GM18867 (cell line): ENCODE data around the gene TCFL5.

ENCODE experiments used
- ATAC-seq: cut with Tn5 transposase; IDR thresholded peaks from one replicate; pipeline ENCODE4 v1.9.1; 2021; ENCODE audit warnings: mild to moderate bottlenecking, moderate library complexity; ENCODE audit not compliant: unreplicated experiment

Gene TCFL5

DNA sequence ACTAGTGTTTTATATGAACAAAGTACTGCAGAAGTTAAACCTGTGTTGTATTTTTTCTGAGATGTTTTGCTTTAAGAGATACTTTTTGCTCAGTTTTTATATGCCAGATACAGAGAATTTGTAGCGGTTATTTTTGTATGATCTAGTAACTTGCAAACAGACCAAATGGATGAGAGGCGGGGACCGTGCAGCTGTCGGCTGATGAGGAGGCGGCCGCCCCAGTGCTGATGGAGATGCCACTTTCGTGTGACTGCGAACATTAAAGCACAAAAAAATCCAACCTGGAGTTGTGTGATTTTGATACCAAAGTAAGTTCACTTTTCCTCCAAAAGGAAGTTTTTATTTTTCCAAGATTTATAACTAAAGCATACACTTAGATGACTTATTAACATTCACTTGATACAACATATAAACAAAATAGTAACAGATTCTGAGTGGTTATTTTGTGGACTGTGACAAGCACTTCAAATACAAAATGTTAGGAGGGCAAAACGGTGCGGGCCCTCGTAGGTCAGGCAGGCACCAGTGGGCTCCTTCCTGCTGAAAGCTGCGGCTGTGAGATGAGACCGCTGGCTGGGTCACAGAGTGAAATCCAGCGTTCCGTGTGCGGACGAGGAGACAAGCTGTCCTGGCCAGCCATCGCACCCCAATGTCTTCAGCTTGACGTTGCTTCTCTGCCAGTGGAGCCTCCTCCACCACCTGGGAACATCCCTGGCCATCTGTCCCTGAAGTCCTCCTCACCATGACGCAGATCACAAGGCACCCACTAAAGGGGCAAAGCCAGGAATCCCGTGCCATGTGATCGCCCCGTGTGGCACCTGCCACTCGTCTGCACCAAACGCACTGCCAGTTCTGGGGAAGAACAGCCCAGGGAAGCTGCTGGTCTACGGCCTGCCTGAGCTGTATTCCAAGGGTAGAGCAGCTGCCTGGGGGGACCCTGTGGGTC lies 61.0 kb downstream of the TCFL5 start:
- ATAC-seq, result no peak

DNA sequence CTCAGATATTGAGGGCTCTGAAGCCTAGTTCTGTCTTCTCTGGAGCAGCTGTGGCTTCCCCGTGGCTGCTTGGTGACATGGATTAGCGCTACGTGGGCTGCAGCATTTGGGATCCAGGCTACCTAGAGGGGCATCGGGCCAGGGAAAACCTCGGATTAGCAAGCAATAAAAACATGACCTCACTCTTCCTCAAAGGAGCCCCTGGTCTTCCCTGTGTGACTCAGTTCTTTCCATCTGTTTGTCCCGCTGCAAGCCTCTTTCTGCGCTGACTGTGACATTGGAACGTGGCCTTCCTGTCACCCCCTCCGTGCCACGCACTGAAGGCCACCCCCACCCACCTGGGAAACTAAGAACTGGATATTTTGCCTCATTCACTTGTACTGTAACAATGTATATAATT lies 61.7 kb downstream of the TCFL5 start:
- ATAC-seq, result no peak

DNA sequence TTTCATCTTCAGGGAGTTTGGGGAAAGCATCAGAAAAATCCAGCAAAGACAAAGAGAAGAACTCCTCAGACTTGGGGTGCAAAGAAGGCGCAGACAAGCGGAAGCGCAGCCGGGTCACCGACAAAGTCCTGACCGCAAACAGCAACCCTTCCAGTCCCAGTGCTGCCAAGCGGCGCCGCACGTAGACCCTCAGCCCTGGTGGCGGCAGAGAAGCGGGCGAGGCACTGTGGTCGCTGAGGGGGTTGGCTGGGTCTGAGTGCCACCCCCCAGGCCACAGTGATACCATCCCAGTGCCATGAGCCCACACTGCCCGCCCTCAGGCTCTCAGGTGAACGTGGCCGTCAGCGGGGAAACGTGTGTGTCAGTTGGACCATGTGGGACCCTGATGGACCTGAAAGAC lies 62.2 kb downstream of the TCFL5 start:
- ATAC-seq, result no peak

DNA sequence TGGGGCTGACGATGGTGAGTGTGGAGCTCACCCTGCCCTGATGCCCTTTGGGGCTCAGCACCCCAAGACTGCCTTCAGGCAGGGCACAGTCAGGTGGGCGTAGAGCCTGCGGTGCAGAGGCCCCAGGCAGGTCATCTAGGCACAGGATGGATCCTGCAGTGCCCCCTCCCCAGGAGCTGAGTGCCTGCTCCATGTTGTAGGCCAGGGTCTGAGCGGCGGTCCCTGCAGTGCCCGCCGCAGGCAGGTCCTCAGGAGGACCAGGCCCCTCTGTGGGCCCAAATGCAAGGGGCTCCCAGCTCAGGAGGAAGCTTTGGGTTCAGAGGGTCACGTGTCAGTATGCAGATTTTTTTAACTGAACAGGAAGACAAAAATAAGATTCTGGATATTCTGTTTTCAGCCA lies 62.6 kb downstream of the TCFL5 start:
- ATAC-seq, result no peak

DNA sequence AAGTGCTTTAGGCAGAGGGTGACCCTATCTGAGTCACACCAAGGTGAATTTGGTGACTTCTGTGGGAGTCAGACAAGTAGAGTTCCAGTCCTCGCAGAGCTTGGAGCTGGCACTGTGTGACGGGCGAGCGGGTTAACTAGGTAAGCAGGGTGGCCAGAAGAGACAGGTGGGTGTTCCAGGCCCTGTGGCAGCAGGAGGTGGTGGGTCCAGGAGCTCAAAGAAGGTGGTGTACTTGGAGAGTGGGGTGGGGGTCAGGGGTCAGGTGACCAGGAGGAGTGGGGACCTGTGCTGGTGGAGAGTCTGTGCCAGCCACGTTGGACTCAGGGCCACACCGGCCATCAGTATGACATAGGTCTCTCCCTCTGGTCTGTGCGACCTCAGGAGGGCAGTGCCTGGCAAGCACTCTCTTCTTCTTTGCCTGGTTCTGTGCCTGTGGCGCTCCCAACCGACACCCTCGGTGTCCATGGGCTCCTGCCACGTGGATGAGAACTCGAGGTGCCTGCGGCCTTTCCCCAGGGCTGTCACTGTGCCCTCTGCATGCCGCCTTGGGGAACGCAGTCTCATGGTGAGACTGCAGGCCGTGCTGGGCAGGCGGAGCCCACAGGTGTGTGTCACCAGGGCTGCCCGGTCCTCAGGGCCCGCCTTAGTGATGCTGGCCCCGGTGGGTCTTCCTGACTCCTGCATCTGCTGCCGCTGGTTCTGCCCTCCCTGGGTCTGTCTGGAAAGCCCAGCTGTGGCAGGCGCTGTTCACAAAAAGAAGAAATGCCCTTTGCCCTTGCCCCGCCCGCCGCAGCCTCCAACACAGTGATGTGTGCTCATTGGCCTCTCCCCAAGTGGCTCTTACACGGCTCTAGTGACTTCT lies 63.7 kb downstream of the TCFL5 start:
- ATAC-seq, result no peak

DNA sequence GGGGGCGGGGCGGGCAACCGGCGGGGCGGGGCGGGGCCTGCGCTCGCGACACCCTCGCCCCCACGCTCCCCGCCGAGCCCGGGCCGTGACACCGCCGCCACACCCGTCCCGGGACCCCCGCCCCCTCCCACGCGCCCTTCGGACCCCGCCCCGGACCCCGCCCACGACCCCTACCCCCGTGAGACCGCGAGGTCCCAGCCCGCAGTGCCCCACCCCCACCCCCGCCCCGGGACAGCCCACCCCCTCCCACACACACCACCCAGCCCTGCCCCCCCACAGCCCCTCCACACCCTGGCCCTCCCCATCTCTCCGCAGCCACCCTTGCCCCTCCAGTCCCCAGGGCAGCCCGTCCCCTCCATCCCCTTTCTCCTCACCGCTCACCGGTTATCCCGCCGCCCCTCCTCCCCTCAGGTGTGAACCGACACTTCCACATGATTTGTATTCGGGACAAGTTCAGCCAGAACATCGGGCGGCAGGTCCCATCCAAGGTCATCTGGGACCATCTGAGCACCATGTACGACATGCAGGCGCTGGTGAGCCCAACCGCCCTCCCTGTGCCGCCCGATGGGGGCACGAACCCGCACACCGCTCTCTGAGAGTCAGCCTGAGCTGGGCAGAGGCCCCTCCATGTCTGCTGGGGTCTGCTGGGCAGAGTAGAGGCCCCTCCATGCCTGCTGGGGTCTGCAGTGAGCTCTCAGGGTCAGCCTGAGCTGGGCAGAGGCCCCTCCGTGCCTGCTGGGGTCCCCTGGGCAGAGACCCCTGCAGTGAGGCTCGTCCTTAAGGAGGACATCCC lies 64.7 kb downstream of the TCFL5 start:
- ATAC-seq, result no peak

DNA sequence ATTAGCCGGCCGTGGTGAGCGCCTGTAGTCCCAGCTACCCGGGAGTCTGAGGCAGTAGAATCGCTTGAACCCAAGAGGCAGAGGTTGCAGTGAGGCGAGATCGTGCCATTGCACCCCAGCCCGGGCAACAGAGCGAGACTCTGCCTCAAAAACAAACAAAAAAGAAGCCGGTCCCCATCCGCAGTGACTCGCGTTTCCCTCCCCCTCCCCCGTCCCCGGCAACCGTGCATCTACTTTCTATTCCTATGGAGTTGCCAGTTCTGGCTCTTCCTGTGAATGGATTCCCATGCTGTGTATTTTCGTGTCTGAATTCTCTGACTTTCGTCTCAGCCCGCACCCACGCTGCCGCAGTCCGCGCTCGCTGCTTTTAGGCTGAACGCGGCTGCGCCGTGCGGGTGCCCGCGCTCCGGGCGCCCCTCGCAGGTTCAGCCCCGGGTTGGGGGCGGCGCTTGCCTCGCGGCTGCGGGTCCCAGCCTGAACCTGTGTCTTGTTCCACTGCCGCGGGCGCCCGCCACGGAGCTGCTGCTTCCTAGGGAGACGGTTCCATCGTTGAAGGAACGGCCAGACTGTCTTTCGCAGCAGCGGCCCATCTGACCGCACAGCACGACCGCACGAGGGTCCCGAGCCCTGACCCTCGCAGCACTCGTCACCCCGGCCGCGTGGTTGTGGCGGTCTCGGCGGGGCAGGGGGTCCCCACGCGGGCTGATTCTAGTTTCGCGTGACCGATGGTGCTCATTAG lies 66.4 kb downstream of the TCFL5 start:
- ATAC-seq, result no peak

DNA sequence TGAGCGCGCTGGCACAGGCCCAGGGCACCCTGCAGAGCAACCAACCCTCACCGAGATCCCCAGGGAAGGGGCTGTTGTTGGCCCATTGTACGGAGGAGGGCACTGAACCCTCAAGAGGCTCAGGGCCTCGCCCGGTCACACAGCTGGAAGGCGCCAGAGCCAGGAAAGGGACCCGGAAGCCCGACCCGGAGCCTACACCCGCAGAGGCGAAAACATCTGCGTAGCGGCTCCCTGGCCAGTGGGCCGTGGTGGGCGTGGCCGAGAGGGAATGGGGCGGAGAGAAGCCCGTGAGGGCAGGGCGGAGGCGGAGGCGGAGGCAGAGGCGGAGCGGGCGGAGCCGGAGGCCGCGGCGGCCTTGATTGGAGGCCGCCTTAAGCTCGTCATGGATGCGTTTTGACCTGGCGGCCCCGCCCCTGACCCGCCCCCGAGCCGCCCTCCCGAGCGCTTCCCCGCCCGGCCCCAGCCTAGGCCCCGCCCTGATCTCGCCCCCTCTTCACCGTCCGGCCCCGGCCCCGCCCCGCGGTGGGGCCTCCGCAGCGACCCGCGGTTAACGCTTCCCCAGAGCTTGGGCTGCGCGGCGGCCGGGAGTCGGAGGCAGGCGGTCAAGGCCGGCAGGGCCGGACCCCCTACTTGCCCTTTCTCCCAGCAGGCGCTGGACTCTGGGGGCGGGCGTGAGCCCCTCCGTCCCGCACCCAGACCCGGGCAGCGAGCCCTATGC lies 67.5 kb downstream of the TCFL5 start:
- peak; percentile 66 for ATAC-seq

DNA sequence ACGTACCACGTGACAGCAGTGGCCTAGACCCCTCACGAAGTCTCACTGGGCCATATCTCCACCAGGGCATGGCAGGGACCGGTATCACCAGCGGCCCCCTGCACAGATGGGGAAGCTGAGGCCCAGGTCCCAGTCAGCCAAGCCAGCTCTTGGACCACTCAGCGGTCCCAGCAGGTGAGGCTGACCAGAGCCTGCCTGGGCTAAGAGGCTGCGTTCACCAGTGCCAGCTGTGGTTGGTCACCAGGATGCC lies 67.9 kb downstream of the TCFL5 start:
- ATAC-seq, result no peak

DNA sequence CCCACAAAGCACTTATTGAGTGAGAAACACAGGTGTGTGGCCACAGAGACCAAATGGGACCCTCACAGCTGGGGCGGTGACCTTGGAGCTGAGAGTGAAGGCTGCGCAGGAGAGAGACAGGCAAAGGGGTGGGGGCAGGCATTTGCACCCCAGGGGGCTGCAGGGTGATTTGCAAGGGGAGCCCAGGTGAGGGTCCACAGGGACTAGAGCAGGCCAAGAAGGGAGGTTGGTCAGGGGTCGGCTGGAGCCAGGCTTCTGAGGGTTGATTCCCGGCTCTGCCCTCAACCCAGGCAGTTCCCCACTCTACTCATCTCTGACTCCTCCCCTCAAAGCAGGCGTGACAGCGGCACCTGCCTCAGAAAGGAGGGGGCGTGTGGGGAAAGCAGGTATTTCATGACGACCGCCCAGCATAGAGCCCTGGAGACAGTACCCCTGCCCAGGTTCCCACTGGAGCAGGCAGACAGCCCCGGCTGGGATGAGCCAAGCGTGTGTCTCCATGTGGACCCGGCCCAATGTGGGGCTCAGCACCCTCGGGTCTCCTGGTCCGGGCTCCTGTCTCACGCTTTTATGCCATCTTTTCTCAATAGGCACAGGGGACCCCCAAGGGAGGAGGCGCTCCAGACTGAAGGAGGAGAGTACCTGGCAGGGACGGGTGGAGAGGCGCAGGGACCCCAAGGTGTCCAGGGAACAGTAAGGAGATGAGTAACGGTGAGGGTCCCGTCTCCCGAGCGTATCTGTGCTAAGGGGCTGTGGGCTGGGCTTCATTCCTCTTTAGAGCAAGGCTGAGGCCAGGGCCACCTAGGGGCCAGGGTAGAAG lies 68.5 kb downstream of the TCFL5 start:
- no peak for ATAC-seq

DNA sequence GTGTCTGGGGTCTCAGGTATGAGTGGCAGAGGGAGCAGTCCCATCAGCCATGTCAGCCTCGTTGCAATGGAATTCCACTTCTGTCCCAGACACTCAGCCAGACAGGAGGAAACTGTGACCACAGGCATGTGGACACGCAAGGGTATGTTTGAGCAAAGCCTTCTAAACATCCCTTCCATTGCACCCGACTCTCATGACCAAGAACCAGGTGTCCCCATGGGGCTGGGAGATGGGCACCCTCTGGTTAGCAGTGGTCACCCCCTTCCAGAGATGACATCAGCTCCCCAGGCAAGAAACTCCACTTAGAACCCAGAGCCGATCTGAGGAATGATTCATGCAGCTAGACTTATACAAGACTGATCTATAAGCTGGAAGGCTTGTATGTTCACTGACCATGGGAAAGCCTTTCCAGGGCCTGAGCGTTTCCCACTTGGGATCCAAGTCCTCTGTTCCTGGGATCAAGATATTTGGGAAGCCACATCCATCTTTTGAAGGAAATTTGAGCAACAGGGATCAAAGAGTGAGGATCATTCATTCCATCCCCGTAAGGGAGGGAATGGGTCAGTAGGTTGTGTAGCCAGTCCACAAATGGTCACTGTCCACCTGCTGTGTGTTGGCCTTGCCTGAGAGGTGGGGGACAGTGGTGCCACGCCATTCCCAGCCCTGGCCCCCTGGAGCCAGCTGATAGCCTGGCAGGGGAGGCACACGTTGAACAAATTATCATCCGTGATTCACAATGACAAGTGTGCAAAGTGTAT lies 69.3 kb downstream of the TCFL5 start:
- no peak for ATAC-seq

DNA sequence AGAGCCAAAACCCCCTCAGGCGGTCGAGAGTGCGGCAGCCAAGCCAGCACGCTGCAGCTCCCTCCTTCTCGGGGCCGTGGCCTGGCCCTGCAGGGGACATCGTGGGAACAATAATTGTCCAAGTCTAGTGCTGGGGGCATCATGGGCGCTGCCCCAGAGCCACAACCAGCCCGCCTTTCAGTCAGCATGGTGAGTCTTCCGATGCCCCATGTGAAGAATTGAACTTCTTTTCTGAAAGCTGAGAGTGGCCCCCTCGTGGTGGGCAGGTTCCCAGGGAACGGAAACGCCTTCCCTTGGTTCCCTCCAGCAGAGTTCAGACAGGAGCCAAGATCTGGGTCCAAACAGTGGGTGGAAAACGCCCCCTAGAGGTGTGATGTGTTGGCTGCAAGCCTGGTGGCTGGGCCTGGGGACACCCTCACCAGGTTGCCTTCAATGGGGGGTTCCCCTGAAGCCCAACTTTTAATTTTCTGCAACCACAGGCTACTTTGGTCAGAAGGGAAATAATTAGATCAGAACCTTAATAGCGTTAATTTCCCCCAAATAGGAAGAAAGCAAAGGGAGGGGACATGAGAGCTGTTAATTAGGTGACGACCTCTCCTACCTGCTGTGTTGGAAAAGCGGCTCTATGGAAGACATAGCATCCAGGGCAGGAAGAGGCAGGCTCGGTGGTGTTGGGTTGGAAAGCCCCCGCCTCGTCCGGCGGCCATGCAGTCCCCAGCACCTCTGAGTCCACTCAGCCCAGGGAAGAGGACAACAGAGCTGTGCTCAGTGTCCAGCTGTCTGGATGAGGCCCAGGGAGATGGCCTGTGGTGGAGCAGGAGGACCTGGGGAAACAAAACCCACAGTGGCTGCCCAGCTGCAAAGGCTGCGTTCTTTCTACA lies 70.1 kb downstream of the TCFL5 start:
- ATAC-seq, result no peak
